SK-N-MC (cell line): ENCODE measurements around the gene DCLK1.

ENCODE experiments used
- EZH2 ChIP-seq: fragments of 200-600 bp; sonication (generic); IDR thresholded peaks from one replicate; pipeline ENCODE4 v1.6.1; 2017; ENCODE audit warnings: antibody characterized with exemption
- FOXP2 ChIP-seq: optimal IDR thresholded peaks from 2 replicates; pipeline ENCODE3; 2011; ENCODE audit warnings: mild to moderate bottlenecking, moderate library complexity; ENCODE audit not compliant: insufficient read depth; ENCODE audit errors: extremely low read length, control extremely low read depth
- POLR2AphosphoS5 ChIP-seq: IDR thresholded peaks from 2 replicates; pipeline ENCODE4 v1.6.1; 2012; ENCODE audit warnings: mild to moderate bottlenecking, low read depth, low read length, borderline replicate concordance

GRCh38 chr13:35906636-35907035, 224.5 kb downstream of the DCLK1 start:
- TF ChIP-seq POLR2AphosphoS5 (no peak), EZH2 (no peak), FOXP2 (no peak)
